HepG2 (cell line): Measurements from ENCODE around the gene IMP3. TPM values are rescaled to one million over a fixed set of nuclear protein-coding genes. Genes with fewer than 3 reads are reported as not detected.

Experiments used
- AFF4 ChIP-seq: sonication (generic); formaldehyde crosslinking; IDR thresholded peaks from 2 replicates; pipeline ENCODE4 v1.4.0; 2020; ENCODE audit warnings: missing genetic modification reagents
- BCLAF1 ChIP-seq: fragments of 450-650 bp; IDR thresholded peaks from 2 replicates; pipeline ENCODE4 v1.6.1; 2017; ENCODE audit warnings: mild to moderate bottlenecking
- DR1 ChIP-seq: sonication (generic); formaldehyde crosslinking; IDR thresholded peaks from 2 replicates; pipeline ENCODE4 v1.8.0; 2021; ENCODE audit warnings: mild to moderate bottlenecking, missing genetic modification reagents, inconsistent platforms
- ETS1 ChIP-seq: sonication (generic); formaldehyde crosslinking; IDR thresholded peaks from 2 replicates; pipeline ENCODE4 v1.4.0; 2020; ENCODE audit warnings: missing genetic modification reagents
- HDAC1 ChIP-seq: sonication (generic); formaldehyde crosslinking; IDR thresholded peaks from 2 replicates; pipeline ENCODE4 v1.5.1; 2020; ENCODE audit warnings: mild to moderate bottlenecking, missing genetic modification reagents
- IKZF1 ChIP-seq: fragments of 450-650 bp; IDR thresholded peaks from 2 replicates; pipeline ENCODE4 v1.7.1; 2016
- PHF20 ChIP-seq: sonication (generic); formaldehyde crosslinking; IDR thresholded peaks from 2 replicates; pipeline ENCODE4 v1.5.0; 2020; ENCODE audit warnings: mild to moderate bottlenecking, missing genetic modification reagents
- PRMT3 ChIP-seq: sonication (generic); formaldehyde crosslinking; IDR thresholded peaks from 2 replicates; pipeline ENCODE4 v1.8.1; 2022; ENCODE audit warnings: low read depth, mild to moderate bottlenecking, moderate library complexity, missing genetic modification reagents, borderline replicate concordance
- THAP9 ChIP-seq: sonication (generic); formaldehyde crosslinking; IDR thresholded peaks from 2 replicates; pipeline ENCODE4; 2020; ENCODE audit warnings: missing genetic modification reagents, mild to moderate bottlenecking, borderline replicate concordance
- ZIK1 ChIP-seq: sonication (generic); formaldehyde crosslinking; IDR thresholded peaks from 2 replicates; pipeline ENCODE4 v1.5.0; 2020; ENCODE audit warnings: mild to moderate bottlenecking, low read depth, missing genetic modification reagents, borderline replicate concordance
- ZNF160 ChIP-seq: sonication (generic); formaldehyde crosslinking; IDR thresholded peaks from 2 replicates; pipeline ENCODE4 v1.8.0; 2022; ENCODE audit warnings: mild to moderate bottlenecking, inconsistent platforms, missing genetic modification reagents
- ZNF574 ChIP-seq: sonication (generic); formaldehyde crosslinking; IDR thresholded peaks from 2 replicates; pipeline ENCODE4 v1.4.0; 2020; ENCODE audit warnings: missing genetic modification reagents
- ZNF7 ChIP-seq: IDR thresholded peaks from 2 replicates; pipeline ENCODE4 v1.6.1; 2016; ENCODE audit warnings: missing biosample characterization, missing genetic modification reagents
- polyA plus RNA-seq, 8 experiments: library from polyadenylated mRNA; depleted of rRNA in 3 of 8; stranded (reverse) in 7 of 8; unstranded in 1 of 8; fragments of >200 nt; fragmentation: Illumina TruSeq in 4 of 8; extraction: Trizol in 4 of 8; gene quantifications; 2 replicates each; pipeline versions ENCODE4 v1.2.1 to v1.2.3, GENCODE V29; 2011 to 2016; ENCODE audit warnings: low read depth in 4 of 8, missing spikeins in 1 of 8, mixed read lengths in 1 of 8; ENCODE audit not compliant: insufficient read depth in 1 of 8
- total RNA-seq, 5 experiments: library from RNA; depleted of rRNA; stranded (reverse); fragments of >200 nt; fragmentation: Illumina TruSeq; extraction: Trizol; gene quantifications; 2 replicates each; pipeline ENCODE4 v1.2.3, GENCODE V29; 2016; ENCODE audit warnings: low read depth in 1 of 5

The IMP3 gene
- total and polyA plus RNA-seq, 2 of the 13 experiments (the other 11 are each of a cell fraction or from before 2014, with no cell fraction given): 38.3 to 143 TPM

- peak; percentile 94 for TF ChIP-seq THAP9 (CRISPR knock-in tag)
- TF ChIP-seq ZIK1 (CRISPR knock-in tag): no peak; the same call in 1 of the 2 replicates
- peak; percentile 83 for TF ChIP-seq PHF20 (CRISPR knock-in tag)
- TF ChIP-seq AFF4: peak; percentile 77; the same call in 1 of the 2 replicates
- no peak for TF ChIP-seq BCLAF1
- peak; percentile 93 for TF ChIP-seq HDAC1
- no peak for TF ChIP-seq IKZF1
- TF ChIP-seq ZNF574 (CRISPR knock-in tag): peak; percentile 87
- peak; percentile 93 for TF ChIP-seq DR1 (CRISPR knock-in tag)
- TF ChIP-seq ETS1 (CRISPR knock-in tag): no peak
- TF ChIP-seq ZNF7 (CRISPR knock-in tag): peak; percentile 46
- TF ChIP-seq ZNF160 (CRISPR knock-in tag): peak; percentile 85; the same call in 1 of the 2 replicates
- TF ChIP-seq PRMT3 (CRISPR knock-in tag): 0 out of 2 replicates have a peak, but pooled peaks have one; percentile 47
Observed at GRCh38 chr15:75639709-75640482, at the start of gene IMP3 (continued).
